ENCODE results near the gene DSCAML1.

The DSCAML1 gene

GRCh38 chr11:117591316-117592039 lies 205.5 kb downstream of the DSCAML1 start:
- DNase-seq (ENCODE audit: low read depth in 1 of 2, low spot score in 1 of 2): no peak

GRCh38 chr11:117589063-117589462 lies 208.0 kb downstream of the DSCAML1 start:
- DNase-seq (ENCODE audit: low read depth in 1 of 2, low spot score in 1 of 2): no peak

- no peak for DNase-seq (ENCODE audit: low read depth in 1 of 2, low spot score in 1 of 2)
These were observed 208.7 kb downstream of the DSCAML1 start for GRCh38 chr11:117588166-117588810.

- DNase-seq (ENCODE audit: low read depth in 1 of 2, low spot score in 1 of 2): no peak
These were observed 209.6 kb downstream of the DSCAML1 start for GRCh38 chr11:117587416-117587815.

- no peak for DNase-seq (ENCODE audit: low read depth in 1 of 2, low spot score in 1 of 2)
These were observed 210.6 kb downstream of the DSCAML1 start for GRCh38 chr11:117586392-117586791.

- no peak for DNase-seq (ENCODE audit: low read depth in 1 of 2, low spot score in 1 of 2)
These were observed 211.4 kb downstream of the DSCAML1 start for GRCh38 chr11:117585631-117586030.

GRCh38 chr11:117584056-117584830 lies 212.8 kb downstream of the DSCAML1 start:
- no peak for DNase-seq (ENCODE audit: low read depth in 1 of 2, low spot score in 1 of 2)

GRCh38 chr11:117583063-117583801 lies 213.8 kb downstream of the DSCAML1 start:
- no peak for DNase-seq (ENCODE audit: low read depth in 1 of 2, low spot score in 1 of 2)

GRCh38 chr11:117582433-117582832 lies 214.6 kb downstream of the DSCAML1 start:
- DNase-seq (ENCODE audit: low read depth in 1 of 2, low spot score in 1 of 2): no peak

GRCh38 chr11:117580866-117581265 lies 216.2 kb downstream of the DSCAML1 start:
- no peak for DNase-seq (ENCODE audit: low read depth in 1 of 2, low spot score in 1 of 2)

GRCh38 chr11:117579161-117579560 lies 217.9 kb downstream of the DSCAML1 start:
- no peak for DNase-seq (ENCODE audit: low read depth in 1 of 2, low spot score in 1 of 2)

- no peak for DNase-seq (ENCODE audit: low read depth in 1 of 2, low spot score in 1 of 2)
These were observed 221.2 kb downstream of the DSCAML1 start for GRCh38 chr11:117575856-117576255.

GRCh38 chr11:117574551-117574950 lies 222.5 kb downstream of the DSCAML1 start:
- DNase-seq (ENCODE audit: low read depth in 1 of 2, low spot score in 1 of 2): no peak

GRCh38 chr11:117573326-117573725 lies 223.7 kb downstream of the DSCAML1 start:
- no peak for DNase-seq (ENCODE audit: low read depth in 1 of 2, low spot score in 1 of 2)

GRCh38 chr11:117572671-117573070 lies 224.3 kb downstream of the DSCAML1 start:
- no peak for DNase-seq (ENCODE audit: low read depth in 1 of 2, low spot score in 1 of 2)

GRCh38 chr11:117572129-117572528 lies 224.9 kb downstream of the DSCAML1 start:
- DNase-seq (ENCODE audit: low read depth in 1 of 2, low spot score in 1 of 2): no peak

- no peak for DNase-seq (ENCODE audit: low read depth in 1 of 2, low spot score in 1 of 2)
These were observed 226.3 kb downstream of the DSCAML1 start for GRCh38 chr11:117570701-117571100.

- DNase-seq (ENCODE audit: low read depth in 1 of 2, low spot score in 1 of 2): no peak
These were observed 227.1 kb downstream of the DSCAML1 start for GRCh38 chr11:117569911-117570310.

- DNase-seq (ENCODE audit: low read depth in 1 of 2, low spot score in 1 of 2): no peak
These were observed 231.3 kb downstream of the DSCAML1 start for GRCh38 chr11:117565709-117566108.

- DNase-seq (ENCODE audit: low read depth in 1 of 2, low spot score in 1 of 2): no peak
These were observed 232.7 kb downstream of the DSCAML1 start for GRCh38 chr11:117564321-117564720.

GRCh38 chr11:117563556-117563955 lies 233.5 kb downstream of the DSCAML1 start:
- DNase-seq (ENCODE audit: low read depth in 1 of 2, low spot score in 1 of 2): no peak
